HG03135 (cell line): ENCODE measurements around the gene RNF25.

Experiments used
- ATAC-seq: cut with Tn5 transposase; IDR thresholded peaks from one replicate; pipeline ENCODE4 v1.9.1; 2021; ENCODE audit warnings: mild to moderate bottlenecking, moderate library complexity; ENCODE audit not compliant: unreplicated experiment

RNF25 gene

GRCh38 chr2:218680061-218680460 lies 8.3 kb upstream of the RNF25 start:
- ATAC-seq = no peak

GRCh38 chr2:218679119-218679518 lies 7.3 kb upstream of the RNF25 start:
- no peak for ATAC-seq

GRCh38 chr2:218671097-218671653 lies 627 bp downstream of the RNF25 start:
- ATAC-seq = no peak

GRCh38 chr2:218664653-218665052 lies 7.1 kb downstream of the RNF25 start:
- no peak for ATAC-seq

- ATAC-seq = no peak
Measured at GRCh38 chr2:218663901-218664300, 7.9 kb downstream of the RNF25 start.

GRCh38 chr2:218662827-218663226 lies 9.0 kb downstream of the RNF25 start:
- no peak for ATAC-seq

- no peak for ATAC-seq
Measured at GRCh38 chr2:218662377-218662776, 9.4 kb downstream of the RNF25 start.

GRCh38 chr2:218659988-218660358 lies 11.8 kb downstream of the RNF25 start:
- ATAC-seq = no peak

- peak; percentile 91 for ATAC-seq
Measured at GRCh38 chr2:218659258-218659987, 12.4 kb downstream of the RNF25 start, which contains the start of the genes BCS1L and ZNF142. TSS of gene BCS1L (plus strand) at chr2:218659683. CDS start at chr2:218660988, 1,305 bp downstream. TSS of gene ZNF142 (minus strand) at chr2:218659623. CDS start at chr2:218656429, 3,194 bp downstream.

GRCh38 chr2:218658671-218659257 lies 13.0 kb downstream of the RNF25 start:
- peak; percentile 34 for ATAC-seq

- no peak for ATAC-seq
Measured at GRCh38 chr2:218655751-218656150, 16.1 kb downstream of the RNF25 start.

GRCh38 chr2:218648787-218649100 lies 23.1 kb downstream of the RNF25 start:
- no peak for ATAC-seq

- ATAC-seq = no peak
Measured at GRCh38 chr2:218648088-218648786, 23.6 kb downstream of the RNF25 start.

- ATAC-seq = peak; percentile 56
Measured at GRCh38 chr2:218645126-218645525, 26.7 kb downstream of the RNF25 start.

GRCh38 chr2:218644721-218645120 lies 27.1 kb downstream of the RNF25 start:
- ATAC-seq = no peak

GRCh38 chr2:218643751-218644310 lies 28.0 kb downstream of the RNF25 start:
- ATAC-seq = no peak

GRCh38 chr2:218642786-218643185 lies 29.0 kb downstream of the RNF25 start:
- no peak for ATAC-seq

GRCh38 chr2:218642121-218642656 lies 29.6 kb downstream of the RNF25 start:
- no peak for ATAC-seq

- ATAC-seq = no peak
Measured at GRCh38 chr2:218638372-218638771, 33.4 kb downstream of the RNF25 start.

GRCh38 chr2:218635719-218636118 lies 36.1 kb downstream of the RNF25 start:
- ATAC-seq = no peak

GRCh38 chr2:218631837-218632236 lies 40.0 kb downstream of the RNF25 start:
- no peak for ATAC-seq
